WERI-Rb-1 (cell line): Measurements from ENCODE around the gene KBTBD12.

Experiments
- DNase-seq: peaks from one replicate; pipeline ENCODE4 v3.0.0-alpha.2; 2020
- H3K27ac ChIP-seq: fragments of 250-450 bp; sonication (Bioruptor Pico); 2 replicates; pipeline ENCODE4 v1.5.1; 2020; ENCODE audit warnings: mild to moderate bottlenecking, moderate library complexity
- H3K27me3 ChIP-seq: fragments of 250-450 bp; sonication (Bioruptor Pico); 2 replicates; pipeline ENCODE4 v1.5.1; 2021; ENCODE audit warnings: mild to moderate bottlenecking, low read depth, moderate library complexity; ENCODE audit not compliant: insufficient read depth, severe bottlenecking
- H3K36me3 ChIP-seq: fragments of 250-450 bp; sonication (Bioruptor Pico); 2 replicates; pipeline ENCODE4 v1.5.1; 2020; ENCODE audit warnings: mild to moderate bottlenecking, moderate library complexity
- H3K4me3 ChIP-seq: 2 replicates; pipeline ENCODE4 v1.5.1; 2011; ENCODE audit warnings: low read depth, mild to moderate bottlenecking, control low read depth, low read length
- H3K9me3 ChIP-seq: fragments of 250-450 bp; sonication (Bioruptor Pico); 2 replicates; pipeline ENCODE4 v1.5.1; 2021; ENCODE audit warnings: mild to moderate bottlenecking, moderate library complexity; ENCODE audit not compliant: severe bottlenecking
- TF ChIP-seq, protein P1 (sequence below): IDR thresholded peaks from 2 replicates; pipeline ENCODE4 v1.5.1; 2011; ENCODE audit warnings: low read depth, mild to moderate bottlenecking, control low read depth, inconsistent platforms, low read length

The KBTBD12 gene

DNA sequence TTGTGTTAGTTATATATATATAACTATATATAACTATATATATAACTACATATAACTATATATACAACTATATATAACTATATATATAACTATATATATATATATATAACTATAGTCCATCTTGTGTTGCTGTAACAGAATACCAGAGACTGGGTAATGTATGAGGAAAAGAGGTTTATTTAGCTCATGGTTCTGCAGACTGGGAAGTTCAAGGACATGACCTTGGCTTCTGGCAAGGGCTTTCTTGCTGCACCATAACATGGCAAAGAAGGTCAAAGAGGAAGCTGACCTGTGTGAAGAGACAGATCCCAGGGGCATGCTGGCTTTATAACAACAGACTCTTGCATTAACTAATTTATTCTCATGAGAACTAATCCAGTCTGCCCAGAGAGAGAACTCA is 27.6 kb downstream of the KBTBD12 start:
- no peaks in the 10 kb centered on the region for H3K9me3 ChIP-seq
- no peaks in the 10 kb centered on the region for H3K27me3 ChIP-seq
- no peaks in the 10 kb centered on the region for H3K36me3 ChIP-seq
- TF ChIP-seq, protein P1, sequence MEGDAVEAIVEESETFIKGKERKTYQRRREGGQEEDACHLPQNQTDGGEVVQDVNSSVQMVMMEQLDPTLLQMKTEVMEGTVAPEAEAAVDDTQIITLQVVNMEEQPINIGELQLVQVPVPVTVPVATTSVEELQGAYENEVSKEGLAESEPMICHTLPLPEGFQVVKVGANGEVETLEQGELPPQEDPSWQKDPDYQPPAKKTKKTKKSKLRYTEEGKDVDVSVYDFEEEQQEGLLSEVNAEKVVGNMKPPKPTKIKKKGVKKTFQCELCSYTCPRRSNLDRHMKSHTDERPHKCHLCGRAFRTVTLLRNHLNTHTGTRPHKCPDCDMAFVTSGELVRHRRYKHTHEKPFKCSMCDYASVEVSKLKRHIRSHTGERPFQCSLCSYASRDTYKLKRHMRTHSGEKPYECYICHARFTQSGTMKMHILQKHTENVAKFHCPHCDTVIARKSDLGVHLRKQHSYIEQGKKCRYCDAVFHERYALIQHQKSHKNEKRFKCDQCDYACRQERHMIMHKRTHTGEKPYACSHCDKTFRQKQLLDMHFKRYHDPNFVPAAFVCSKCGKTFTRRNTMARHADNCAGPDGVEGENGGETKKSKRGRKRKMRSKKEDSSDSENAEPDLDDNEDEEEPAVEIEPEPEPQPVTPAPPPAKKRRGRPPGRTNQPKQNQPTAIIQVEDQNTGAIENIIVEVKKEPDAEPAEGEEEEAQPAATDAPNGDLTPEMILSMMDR = no peak
- H3K27ac ChIP-seq = no peak overlapping the region
- DNase-seq = no peak
- no peak overlapping the region for H3K4me3 ChIP-seq

DNA sequence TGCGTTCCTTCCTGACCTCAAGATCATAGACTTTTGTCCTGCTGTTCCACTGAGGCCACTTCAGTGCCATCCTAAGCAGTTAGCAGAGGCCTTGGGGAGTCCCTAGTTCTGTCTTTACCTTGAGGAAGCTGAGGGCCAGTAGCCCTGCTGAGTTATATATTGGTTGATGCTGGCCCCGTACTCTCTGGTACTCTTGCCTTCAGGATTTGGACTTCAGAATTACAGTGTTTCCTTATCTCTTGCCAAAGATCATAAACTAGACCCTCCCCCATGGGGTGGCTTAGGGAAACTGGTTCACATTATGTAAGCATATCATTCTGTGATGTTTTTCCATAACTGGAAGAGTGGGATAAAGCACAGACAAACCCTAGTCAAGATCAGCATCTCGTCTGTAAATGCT is 33.2 kb downstream of the KBTBD12 start:
- no peak overlapping the region for H3K4me3 ChIP-seq
- H3K36me3 ChIP-seq = no peaks in the 10 kb centered on the region
- no peak overlapping the region for H3K27ac ChIP-seq
- TF ChIP-seq, protein P1 = no peak
- H3K9me3 ChIP-seq = no peaks in the 10 kb centered on the region
- H3K27me3 ChIP-seq = no peaks in the 10 kb centered on the region
- no peak for DNase-seq

DNA sequence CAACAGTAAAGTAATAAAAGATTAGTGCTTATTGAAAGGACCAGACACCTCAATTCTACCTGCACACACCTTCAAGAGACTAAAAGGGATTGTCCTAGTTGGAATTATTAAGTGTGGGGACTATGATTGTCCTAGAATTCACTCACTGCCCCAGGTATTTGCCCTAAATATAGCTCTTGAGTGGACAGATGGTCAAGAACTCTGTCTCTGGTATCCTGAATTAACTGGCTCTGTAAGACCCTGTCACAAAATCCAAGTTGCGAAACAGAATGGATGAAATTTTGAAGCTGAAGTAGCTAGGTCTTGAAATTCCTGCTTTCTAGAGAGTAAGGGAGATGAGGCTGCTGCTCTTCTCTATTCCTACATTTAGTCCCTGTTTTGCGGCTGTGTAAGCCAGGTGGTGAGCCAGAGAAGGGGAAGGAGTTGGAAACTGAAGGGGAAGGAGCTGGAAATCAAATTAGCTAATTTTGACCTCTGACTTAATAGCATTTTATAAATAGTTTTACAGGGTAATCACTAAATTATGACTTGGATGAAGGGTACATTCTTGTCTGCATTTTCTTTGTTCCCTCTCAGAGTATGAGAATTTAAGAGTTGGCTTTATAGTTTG is 34.5 kb downstream of the KBTBD12 start:
- no peak for DNase-seq
- H3K4me3 ChIP-seq = no peak overlapping the region
- no peaks in the 10 kb centered on the region for H3K36me3 ChIP-seq
- TF ChIP-seq, protein P1 = no peak
- H3K27me3 ChIP-seq = no peaks in the 10 kb centered on the region
- H3K9me3 ChIP-seq = no peaks in the 10 kb centered on the region
- H3K27ac ChIP-seq = peak overlapping the region; percentile 50

DNA sequence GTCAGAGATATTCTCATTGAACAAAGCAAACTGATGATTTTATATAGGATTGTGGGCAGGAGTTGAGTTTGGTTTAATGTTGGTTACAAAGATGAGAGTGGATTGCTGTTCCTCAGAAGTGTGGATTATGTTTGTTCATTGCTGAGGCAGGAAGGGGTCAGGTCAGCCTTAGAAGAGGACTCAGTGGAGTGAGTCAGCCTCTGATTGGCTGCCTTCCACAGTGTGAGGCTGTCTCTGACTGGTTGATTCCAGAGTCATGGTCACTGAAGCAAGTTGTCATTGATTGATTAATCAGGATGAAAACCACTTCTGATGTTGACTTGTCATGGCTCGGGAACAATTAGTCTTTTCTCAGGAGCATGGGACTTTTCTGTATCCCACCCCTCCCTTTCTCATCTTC is 36.2 kb downstream of the KBTBD12 start:
- no peaks in the 10 kb centered on the region for H3K27me3 ChIP-seq
- no peak for DNase-seq
- TF ChIP-seq, protein P1 = no peak
- peak overlapping the region; percentile 35; the same call in 1 of the 2 replicates for H3K27ac ChIP-seq
- no peaks in the 10 kb centered on the region for H3K9me3 ChIP-seq
- H3K36me3 ChIP-seq = no peaks in the 10 kb centered on the region
- no peak overlapping the region for H3K4me3 ChIP-seq

DNA sequence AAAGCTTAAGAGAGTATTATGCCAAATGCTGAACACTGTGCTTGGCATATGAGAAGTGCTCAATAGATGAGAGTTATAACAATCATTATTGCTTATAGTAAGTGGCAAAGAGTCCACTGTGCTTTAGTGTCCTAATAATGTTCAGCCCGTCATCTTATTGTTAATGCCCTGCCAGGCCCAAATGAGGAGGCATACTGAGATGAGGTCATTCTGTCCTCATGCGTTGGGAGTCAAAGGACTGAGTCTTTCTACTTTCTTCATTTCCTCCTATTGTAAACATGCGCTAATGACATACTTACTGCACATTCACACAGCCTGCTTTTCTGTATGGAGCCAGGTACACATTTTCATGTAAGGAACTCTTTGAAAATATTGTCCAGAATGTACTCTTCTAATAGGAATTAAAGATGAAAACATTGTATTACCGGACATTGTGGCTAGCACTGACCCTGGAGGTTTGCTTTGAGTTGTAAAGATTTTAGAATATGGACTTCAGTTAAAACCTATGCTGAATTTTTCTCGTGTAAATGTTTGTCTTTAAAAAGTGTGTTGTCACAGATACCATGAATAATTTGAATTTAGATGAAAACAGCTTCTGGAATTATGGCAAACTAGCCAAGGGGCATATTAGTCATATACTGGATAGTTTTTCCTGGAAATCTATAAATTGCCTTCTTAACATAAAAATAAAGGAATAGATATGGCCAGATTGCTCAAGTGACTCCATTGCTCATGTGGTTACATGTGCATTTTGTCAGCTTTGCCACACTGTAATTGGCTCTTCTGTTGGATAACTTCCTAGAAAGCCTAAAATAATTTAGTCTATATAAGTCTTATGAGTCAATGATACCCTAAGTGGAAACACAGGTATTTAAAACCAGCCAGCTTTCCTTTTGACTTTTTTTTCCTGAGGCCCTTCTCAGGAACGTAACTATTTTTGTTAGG is 38.3 kb downstream of the KBTBD12 start:
- Histone ChIP-seq H3K27ac (no peak overlapping the region), H3K9me3 (no peaks in the 10 kb centered on the region), H3K36me3 (no peaks in the 10 kb centered on the region), H3K27me3 (no peaks in the 10 kb centered on the region), H3K4me3 (no peak overlapping the region)
- DNase-seq = no peak
- TF ChIP-seq, protein P1 = no peak
